ENCODE data around the gene WWC2.

The WWC2 gene

GRCh38 chr4:183287309-183287659 is 188.2 kb downstream of the WWC2 start:
- Histone ChIP-seq H3K9me3 (ENCODE audit: control insufficient read depth, insufficient read depth, low read length) (no peaks in the 10 kb centered on the region), H3K4me3 (ENCODE audit: low read length) (no peak overlapping the region), H3K27me3 (ENCODE audit: control insufficient read depth, insufficient read depth, low read length) (no peaks in the 10 kb centered on the region), H3K36me3 (ENCODE audit: control insufficient read depth, insufficient read depth, low read length) (peaks cover 23% of the 10 kb centered on the region; the same call in 1 of the 2 replicates), H3K27ac (ENCODE audit: low read length) (no peak overlapping the region), H3K4me1 (ENCODE audit: control insufficient read depth, insufficient read depth, low read length) (no peaks in the 10 kb centered on the region)
- WGBS (ENCODE audit: insufficient coverage, insufficient read length), result 100% methylated on average over 1 of the region's 2 CpGs
- no peak for DNase-seq (ENCODE audit: low read depth, low spot score)

- H3K4me1 ChIP-seq (ENCODE audit: control insufficient read depth, insufficient read depth, low read length), result no peaks in the 10 kb centered on the region
- WGBS (ENCODE audit: insufficient coverage, insufficient read length), result no CpG with 5 or more reads among the region's 6 CpGs
- no peaks in the 10 kb centered on the region for H3K27me3 ChIP-seq (ENCODE audit: control insufficient read depth, insufficient read depth, low read length)
- H3K27ac ChIP-seq (ENCODE audit: low read length), result no peak overlapping the region
- peaks cover 20% of the 10 kb centered on the region; the same call in 1 of the 2 replicates for H3K36me3 ChIP-seq (ENCODE audit: control insufficient read depth, insufficient read depth, low read length)
- H3K4me3 ChIP-seq (ENCODE audit: low read length), result no peak overlapping the region
- no peaks in the 10 kb centered on the region for H3K9me3 ChIP-seq (ENCODE audit: control insufficient read depth, insufficient read depth, low read length)
- no peak for DNase-seq (ENCODE audit: low read depth, low spot score)
These were observed 188.6 kb downstream of the WWC2 start for GRCh38 chr4:183287677-183288076.

- Histone ChIP-seq H3K4me3 (ENCODE audit: low read length) (no peak overlapping the region), H3K36me3 (ENCODE audit: control insufficient read depth, insufficient read depth, low read length) (peaks cover 18% of the 10 kb centered on the region; the same call in 1 of the 2 replicates), H3K9me3 (ENCODE audit: control insufficient read depth, insufficient read depth, low read length) (no peaks in the 10 kb centered on the region), H3K27me3 (ENCODE audit: control insufficient read depth, insufficient read depth, low read length) (no peaks in the 10 kb centered on the region), H3K27ac (ENCODE audit: low read length) (no peak overlapping the region), H3K4me1 (ENCODE audit: control insufficient read depth, insufficient read depth, low read length) (no peaks in the 10 kb centered on the region)
- DNase-seq (ENCODE audit: low read depth, low spot score), result no peak
- no CpG with 5 or more reads among the region's 2 CpGs for WGBS (ENCODE audit: insufficient coverage, insufficient read length)
These were observed 189.9 kb downstream of the WWC2 start for GRCh38 chr4:183288955-183289354.

GRCh38 chr4:183289688-183290087 is 190.6 kb downstream of the WWC2 start:
- Histone ChIP-seq H3K4me1 (ENCODE audit: control insufficient read depth, insufficient read depth, low read length) (no peaks in the 10 kb centered on the region), H3K27ac (ENCODE audit: low read length) (no peak overlapping the region), H3K36me3 (ENCODE audit: control insufficient read depth, insufficient read depth, low read length) (peaks cover 14% of the 10 kb centered on the region; the same call in 1 of the 2 replicates), H3K9me3 (ENCODE audit: control insufficient read depth, insufficient read depth, low read length) (no peaks in the 10 kb centered on the region), H3K4me3 (ENCODE audit: low read length) (no peak overlapping the region), H3K27me3 (ENCODE audit: control insufficient read depth, insufficient read depth, low read length) (no peaks in the 10 kb centered on the region)
- no CpG with 5 or more reads among the region's 5 CpGs for WGBS (ENCODE audit: insufficient coverage, insufficient read length)
- DNase-seq (ENCODE audit: low read depth, low spot score), result no peak

DNA sequence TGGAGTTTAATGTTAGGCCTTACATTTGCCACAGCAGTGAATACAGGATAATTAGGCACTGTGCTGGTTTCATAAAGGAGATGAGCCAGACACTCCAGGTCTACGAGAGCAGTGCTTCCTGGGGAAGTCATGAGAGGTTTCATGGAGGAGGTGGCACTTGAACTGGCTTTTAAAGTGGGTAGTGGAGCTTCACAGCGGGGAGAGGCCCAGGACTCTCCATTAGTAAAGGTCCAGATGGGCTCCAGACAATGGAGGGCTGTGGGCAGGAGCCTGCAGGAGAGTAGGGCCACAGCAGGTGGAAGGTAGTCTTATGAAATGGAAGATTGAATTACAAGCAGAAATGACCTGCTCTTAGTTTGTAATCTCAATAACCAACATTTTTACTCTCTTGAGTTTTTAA is 192.0 kb downstream of the WWC2 start:
- no peak for DNase-seq (ENCODE audit: low read depth, low spot score)
- 0 out of 2 replicates have a peak, but pooled peaks cover 1% of the 10 kb centered on the region for H3K9me3 ChIP-seq (ENCODE audit: control insufficient read depth, insufficient read depth, low read length)
- no peaks in the 10 kb centered on the region for H3K27me3 ChIP-seq (ENCODE audit: control insufficient read depth, insufficient read depth, low read length)
- no peaks in the 10 kb centered on the region for H3K4me1 ChIP-seq (ENCODE audit: control insufficient read depth, insufficient read depth, low read length)
- H3K27ac ChIP-seq (ENCODE audit: low read length), result no peak overlapping the region
- H3K36me3 ChIP-seq (ENCODE audit: control insufficient read depth, insufficient read depth, low read length), result peaks cover 13% of the 10 kb centered on the region
- no CpG with 5 or more reads among the region's 2 CpGs for WGBS (ENCODE audit: insufficient coverage, insufficient read length)
- no peak overlapping the region for H3K4me3 ChIP-seq (ENCODE audit: low read length)

DNA sequence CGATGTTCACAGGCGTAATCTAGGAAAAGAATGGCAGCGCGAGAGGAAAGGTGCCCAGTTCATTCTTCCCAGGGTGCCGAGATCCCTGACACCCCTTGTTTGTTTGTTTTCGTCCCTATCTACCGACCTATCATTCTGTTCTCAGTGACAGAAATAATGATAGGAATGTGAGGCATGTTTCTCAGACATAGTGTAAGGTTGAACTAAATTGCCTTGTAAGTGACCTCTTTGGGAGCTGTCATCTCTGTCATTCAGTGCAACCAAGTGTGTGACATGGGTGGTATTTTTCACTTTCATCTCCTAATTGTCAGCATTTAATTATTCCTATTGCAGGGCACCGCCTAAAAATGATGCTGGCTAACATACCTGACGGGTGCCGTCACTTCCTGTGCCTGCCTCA is 196.7 kb downstream of the WWC2 start:
- Histone ChIP-seq H3K9me3 (ENCODE audit: control insufficient read depth, insufficient read depth, low read length) (0 out of 2 replicates have a peak, but pooled peaks cover 1% of the 10 kb centered on the region), H3K36me3 (ENCODE audit: control insufficient read depth, insufficient read depth, low read length) (peaks cover 3% of the 10 kb centered on the region), H3K4me3 (ENCODE audit: low read length) (no peak overlapping the region), H3K27ac (ENCODE audit: low read length) (no peak overlapping the region), H3K27me3 (ENCODE audit: control insufficient read depth, insufficient read depth, low read length) (no peaks in the 10 kb centered on the region; the same call in 1 of the 2 replicates), H3K4me1 (ENCODE audit: control insufficient read depth, insufficient read depth, low read length) (no peaks in the 10 kb centered on the region)
- WGBS (ENCODE audit: insufficient coverage, insufficient read length), result no CpG with 5 or more reads among the region's 10 CpGs
- DNase-seq (ENCODE audit: low read depth, low spot score), result no peak

DNA sequence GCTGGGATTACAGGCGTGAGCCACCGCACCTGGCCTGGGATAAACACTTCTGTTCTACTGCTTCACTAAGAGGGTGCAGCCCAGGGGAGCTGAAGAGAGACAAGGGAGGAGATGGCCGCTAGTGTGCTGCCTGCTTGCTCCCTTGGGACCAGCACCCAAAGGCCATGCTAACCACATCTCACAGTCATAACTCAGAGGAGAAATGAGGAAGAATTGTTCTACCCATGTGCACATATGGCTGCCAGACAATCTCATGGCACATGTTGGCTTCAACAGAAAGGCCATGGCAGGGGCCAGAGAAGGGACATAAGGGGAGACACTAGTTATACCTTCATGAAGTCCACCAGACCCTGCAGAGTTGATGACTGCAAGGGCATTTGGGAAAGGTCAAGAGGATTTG is 198.6 kb downstream of the WWC2 start:
- H3K27ac ChIP-seq (ENCODE audit: low read length), result no peak overlapping the region
- no peaks in the 10 kb centered on the region for H3K4me1 ChIP-seq (ENCODE audit: control insufficient read depth, insufficient read depth, low read length)
- no CpG with 5 or more reads among the region's 3 CpGs for WGBS (ENCODE audit: insufficient coverage, insufficient read length)
- peaks cover 3% of the 10 kb centered on the region for H3K36me3 ChIP-seq (ENCODE audit: control insufficient read depth, insufficient read depth, low read length)
- H3K9me3 ChIP-seq (ENCODE audit: control insufficient read depth, insufficient read depth, low read length), result 0 out of 2 replicates have a peak, but pooled peaks cover 1% of the 10 kb centered on the region
- no peak for DNase-seq (ENCODE audit: low read depth, low spot score)
- no peaks in the 10 kb centered on the region; the same call in 1 of the 2 replicates for H3K27me3 ChIP-seq (ENCODE audit: control insufficient read depth, insufficient read depth, low read length)
- no peak overlapping the region for H3K4me3 ChIP-seq (ENCODE audit: low read length)

DNA sequence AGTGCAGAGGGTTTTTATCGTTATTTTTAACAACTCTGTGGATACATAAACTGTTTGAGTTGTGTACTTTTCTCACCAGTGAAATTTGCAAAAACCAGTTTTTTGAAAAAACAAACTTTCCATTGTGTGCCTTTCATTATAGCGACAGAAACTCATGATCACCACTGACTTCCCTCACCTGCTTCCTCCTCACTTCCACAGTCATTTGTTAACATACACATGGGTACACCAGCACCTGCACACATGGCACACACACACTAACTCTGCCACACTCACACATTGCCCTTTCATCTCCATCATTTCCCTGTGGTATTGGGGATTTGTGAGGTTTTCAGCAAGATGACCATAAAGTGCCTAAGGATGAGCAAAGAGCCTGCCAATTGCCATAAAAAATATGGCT is 200.4 kb downstream of the WWC2 start:
- Histone ChIP-seq H3K4me3 (ENCODE audit: low read length) (no peak overlapping the region), H3K36me3 (ENCODE audit: control insufficient read depth, insufficient read depth, low read length) (peaks cover 3% of the 10 kb centered on the region), H3K27me3 (ENCODE audit: control insufficient read depth, insufficient read depth, low read length) (no peaks in the 10 kb centered on the region; the same call in 1 of the 2 replicates), H3K9me3 (ENCODE audit: control insufficient read depth, insufficient read depth, low read length) (0 out of 2 replicates have a peak, but pooled peaks cover 1% of the 10 kb centered on the region), H3K4me1 (ENCODE audit: control insufficient read depth, insufficient read depth, low read length) (no peaks in the 10 kb centered on the region), H3K27ac (ENCODE audit: low read length) (no peak overlapping the region)
- no peak for DNase-seq (ENCODE audit: low read depth, low spot score)
- WGBS (ENCODE audit: insufficient coverage, insufficient read length), result no CpG with 5 or more reads among the region's 2 CpGs

DNA sequence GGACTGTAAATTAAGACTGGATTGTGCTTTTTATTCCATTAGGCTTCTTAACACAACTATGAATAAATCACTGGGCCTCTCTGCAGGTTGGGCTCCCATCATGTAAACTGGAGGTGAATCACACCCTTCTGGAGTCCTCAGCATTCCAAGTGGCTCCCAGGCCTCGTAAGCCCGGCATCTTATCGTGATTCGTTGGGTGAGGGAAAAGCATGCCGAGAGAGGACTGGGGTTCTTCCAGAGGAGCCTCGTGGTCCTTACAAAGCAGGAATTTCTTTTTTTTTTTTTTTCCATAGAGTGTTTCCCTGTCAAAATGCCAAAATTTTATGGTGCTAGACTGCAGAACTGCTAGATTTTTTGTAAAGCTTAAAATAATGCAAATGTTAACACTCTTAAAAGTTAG is 201.0 kb downstream of the WWC2 start:
- WGBS (ENCODE audit: insufficient coverage, insufficient read length), result no CpG with 5 or more reads among the region's 6 CpGs
- Histone ChIP-seq H3K9me3 (ENCODE audit: control insufficient read depth, insufficient read depth, low read length) (0 out of 2 replicates have a peak, but pooled peaks cover 1% of the 10 kb centered on the region), H3K4me1 (ENCODE audit: control insufficient read depth, insufficient read depth, low read length) (no peaks in the 10 kb centered on the region), H3K4me3 (ENCODE audit: low read length) (no peak overlapping the region), H3K27ac (ENCODE audit: low read length) (no peak overlapping the region), H3K27me3 (ENCODE audit: control insufficient read depth, insufficient read depth, low read length) (no peaks in the 10 kb centered on the region; the same call in 1 of the 2 replicates), H3K36me3 (ENCODE audit: control insufficient read depth, insufficient read depth, low read length) (peaks cover 3% of the 10 kb centered on the region)
- DNase-seq (ENCODE audit: low read depth, low spot score), result no peak

DNA sequence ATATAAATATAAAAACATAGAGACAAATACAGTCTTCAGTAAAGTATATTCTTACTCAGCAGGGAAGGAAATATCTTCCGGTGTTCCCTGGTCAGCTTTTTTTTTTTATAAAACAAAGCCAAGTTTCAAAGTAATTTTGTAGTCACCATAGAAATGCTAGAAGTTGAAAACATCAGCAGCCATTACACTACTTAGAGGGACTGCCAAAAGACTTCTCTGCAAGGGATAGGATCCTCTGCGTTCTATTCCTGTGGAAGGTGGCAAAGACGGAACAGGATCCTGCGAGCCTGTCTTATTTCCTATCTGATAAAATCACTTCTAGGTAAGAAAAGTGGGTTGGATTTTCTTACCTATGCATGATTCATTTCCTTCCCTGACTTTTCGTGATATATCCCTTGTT is 201.6 kb downstream of the WWC2 start:
- Histone ChIP-seq H3K27me3 (ENCODE audit: control insufficient read depth, insufficient read depth, low read length) (no peaks in the 10 kb centered on the region; the same call in 1 of the 2 replicates), H3K27ac (ENCODE audit: low read length) (no peak overlapping the region), H3K36me3 (ENCODE audit: control insufficient read depth, insufficient read depth, low read length) (peaks cover 3% of the 10 kb centered on the region), H3K4me1 (ENCODE audit: control insufficient read depth, insufficient read depth, low read length) (no peaks in the 10 kb centered on the region), H3K9me3 (ENCODE audit: control insufficient read depth, insufficient read depth, low read length) (no peaks in the 10 kb centered on the region), H3K4me3 (ENCODE audit: low read length) (no peak overlapping the region)
- DNase-seq (ENCODE audit: low read depth, low spot score), result no peak
- WGBS (ENCODE audit: insufficient coverage, insufficient read length), result no CpG with 5 or more reads among the region's 5 CpGs

- no peak overlapping the region for H3K27ac ChIP-seq (ENCODE audit: low read length)
- no peaks in the 10 kb centered on the region for H3K27me3 ChIP-seq (ENCODE audit: control insufficient read depth, insufficient read depth, low read length)
- no CpG with 5 or more reads among the region's 4 CpGs for WGBS (ENCODE audit: insufficient coverage, insufficient read length)
- H3K4me1 ChIP-seq (ENCODE audit: control insufficient read depth, insufficient read depth, low read length), result no peaks in the 10 kb centered on the region
- no peak for DNase-seq (ENCODE audit: low read depth, low spot score)
- no peaks in the 10 kb centered on the region; the same call in 1 of the 2 replicates for H3K36me3 ChIP-seq (ENCODE audit: control insufficient read depth, insufficient read depth, low read length)
- no peaks in the 10 kb centered on the region for H3K9me3 ChIP-seq (ENCODE audit: control insufficient read depth, insufficient read depth, low read length)
- no peak overlapping the region for H3K4me3 ChIP-seq (ENCODE audit: low read length)
These were observed 204.2 kb downstream of the WWC2 start for GRCh38 chr4:183303301-183303700.
